HG02642 (cell line): ENCODE data around the gene WEE2.
"Not testable (repeated sequence)": the region's sequence is repeated elsewhere in the genome, so short reads cannot be mapped to it uniquely, and the experiment has no call there.

Source experiments
- ATAC-seq: cut with Tn5 transposase; IDR thresholded peaks from one replicate; pipeline ENCODE4 v1.9.1; 2021; ENCODE audit warnings: mild to moderate bottlenecking; ENCODE audit not compliant: unreplicated experiment, poor library complexity

The WEE2 gene

DNA sequence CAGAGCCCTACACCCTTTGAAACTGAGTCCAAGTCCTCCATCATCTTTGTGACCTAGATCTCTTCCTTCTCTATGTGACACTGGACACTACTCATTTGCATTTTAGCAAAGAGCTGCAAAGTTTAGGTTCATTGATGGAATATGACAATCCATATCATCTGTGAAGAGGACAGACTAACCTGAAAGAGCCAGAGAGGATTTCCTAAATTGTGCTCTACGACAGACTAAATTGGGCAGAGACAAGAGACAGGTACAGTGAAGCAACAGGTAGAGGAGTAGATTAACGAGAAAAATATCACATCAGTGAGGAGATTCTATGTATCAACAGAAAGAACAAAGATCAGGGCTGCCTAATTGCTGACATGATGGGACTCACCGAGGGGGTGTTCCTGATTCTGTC lies 55.6 kb downstream of the WEE2 start, which contains the start of gene TAS2R3:
Gene TAS2R3 (plus strand): TSS at position 301 of the 400 bp plus-strand sequence. CDS start 62 bp downstream, at position 363.
- ATAC-seq = no peak

DNA sequence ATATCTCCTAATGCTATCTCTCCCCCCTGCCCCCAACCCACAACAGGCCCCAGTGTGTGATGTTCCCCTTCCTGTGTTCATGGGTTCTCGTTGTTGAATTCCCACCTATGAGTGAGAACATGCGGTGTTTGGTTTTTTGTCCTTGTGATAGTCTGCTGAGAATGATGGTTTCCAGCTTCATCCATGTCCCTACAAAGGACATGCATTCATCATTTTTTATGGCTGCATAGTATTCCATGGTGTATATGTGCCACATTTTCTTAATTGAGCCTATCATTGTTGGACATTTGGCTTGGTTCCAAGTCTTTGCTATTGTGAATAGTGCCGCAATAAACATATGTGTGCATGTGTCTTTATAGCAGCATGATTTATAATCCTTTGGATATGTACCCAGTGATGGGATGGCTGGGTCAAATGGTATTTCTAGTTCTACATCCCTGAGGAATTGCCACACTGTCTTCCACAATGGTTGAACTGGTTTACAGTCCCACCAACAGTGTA lies 62.0 kb downstream of the WEE2 start:
- not testable (repeated sequence) for ATAC-seq

DNA sequence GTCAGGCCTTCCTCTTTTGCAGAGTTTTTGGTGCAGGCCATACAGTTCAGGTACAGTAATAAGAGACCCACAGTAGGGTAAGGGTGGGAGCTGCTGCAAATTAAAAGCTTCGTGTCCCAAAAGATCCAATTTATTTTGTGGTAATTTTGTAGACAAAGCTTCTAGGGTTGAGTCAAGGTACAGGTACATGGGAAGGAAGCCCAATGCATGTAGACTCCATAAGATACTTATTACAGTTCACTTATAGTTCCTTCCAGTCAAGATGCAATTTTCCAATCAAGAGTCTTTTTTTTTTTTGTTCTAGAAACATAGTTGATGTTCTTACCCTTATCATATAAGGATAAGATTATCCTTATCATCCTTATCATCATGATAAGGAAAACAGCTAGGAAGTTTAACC lies 68.2 kb downstream of the WEE2 start, which contains the start of gene TAS2R4:
Gene TAS2R4 (plus strand): TSS at position 301 of the 400 bp plus-strand sequence. CDS start 1,815 bp downstream, outside the sequence.
- ATAC-seq = no peak
